GM23338 (cell line): ENCODE measurements around the gene MAP2K7. TPM values are rescaled to one million over a fixed set of nuclear protein-coding genes. Genes with fewer than 3 reads are reported as not detected.

Experiments used
- ATAC-seq: fragments of 200-7000 bp; cut with Tn5 transposase; 3 replicates; pipeline ENCODE4 v1.9.1; 2020
- DNase-seq: peaks from one replicate; pipeline ENCODE4 v3.0.0-alpha.2; 2015; ENCODE audit warnings: low spot score
- H2AFZ ChIP-seq: fragments of 200-600 bp; sonication (generic); 2 replicates; pipeline ENCODE4 v1.8.0; 2016; ENCODE audit warnings: antibody characterized with exemption, mild to moderate bottlenecking, moderate library complexity
- H3F3A ChIP-seq: fragments of 200-600 bp; sonication (generic); replicated peaks from 2 replicates; pipeline ENCODE4 v1.8.0; 2017; ENCODE audit warnings: antibody characterized with exemption, mixed run types, low read depth
- H3K27ac ChIP-seq: fragments of 200-600 bp; sonication (generic); 2 replicates; pipeline ENCODE4 v1.6.1; 2016; ENCODE audit warnings: low read depth
- H3K27me3 ChIP-seq: fragments of 200-600 bp; sonication (generic); 2 replicates; pipeline ENCODE4 v1.8.0; 2016; ENCODE audit warnings: mild to moderate bottlenecking, mixed run types, moderate library complexity; ENCODE audit not compliant: insufficient read depth
- H3K36me3 ChIP-seq: fragments of 200-600 bp; sonication (generic); 2 replicates; pipeline ENCODE4 v1.8.0; 2016; ENCODE audit warnings: mild to moderate bottlenecking; ENCODE audit not compliant: insufficient read depth
- H3K4me1 ChIP-seq: fragments of 200-600 bp; sonication (generic); 2 replicates; pipeline ENCODE4 v1.8.0; 2016; ENCODE audit warnings: mild to moderate bottlenecking, moderate library complexity; ENCODE audit not compliant: insufficient read depth
- H3K4me2 ChIP-seq: fragments of 200-600 bp; sonication (generic); 2 replicates; pipeline ENCODE4 v1.7.1; 2017; ENCODE audit warnings: mixed run types
- H3K4me3 ChIP-seq: fragments of 200-600 bp; sonication (generic); 2 replicates; pipeline ENCODE4 v1.6.1; 2016; ENCODE audit warnings: mixed run types
- H3K79me2 ChIP-seq: fragments of 200-600 bp; sonication (generic); replicated peaks from 2 replicates; pipeline ENCODE4 v1.8.0; 2017; ENCODE audit warnings: mild to moderate bottlenecking; ENCODE audit not compliant: insufficient read depth
- H3K9me2 ChIP-seq: fragments of 200-600 bp; sonication (generic); 2 replicates; pipeline ENCODE4 v1.8.0; 2017; ENCODE audit not compliant: insufficient read depth
- H4K20me1 ChIP-seq: fragments of 200-600 bp; sonication (generic); replicated peaks from 2 replicates; pipeline ENCODE4 v1.8.0; 2017; ENCODE audit warnings: mild to moderate bottlenecking; ENCODE audit not compliant: insufficient read depth
- H3K27ac Mint-ChIP-seq: 2 replicates; pipeline ENCODE4 v1.8.0; 2020; ENCODE audit warnings: inconsistent platforms, mild to moderate bottlenecking, moderate library complexity, mixed read lengths
- H3K27me3 Mint-ChIP-seq: 3 replicates; pipeline ENCODE4 v1.8.0; 2022; ENCODE audit warnings: low read depth, mild to moderate bottlenecking, moderate library complexity, mixed read lengths, inconsistent platforms; ENCODE audit not compliant: insufficient read depth, poor library complexity
- H3K36me3 Mint-ChIP-seq: 3 replicates; pipeline ENCODE4 v1.8.0; 2021; ENCODE audit warnings: low read depth, mild to moderate bottlenecking, inconsistent platforms, moderate library complexity, mixed read lengths
- H3K4me1 Mint-ChIP-seq: 3 replicates; pipeline ENCODE4 v1.8.0; 2020; ENCODE audit warnings: mild to moderate bottlenecking, inconsistent platforms, mixed read lengths
- H3K4me3 Mint-ChIP-seq: 3 replicates; pipeline ENCODE4 v1.8.0; 2021; ENCODE audit warnings: moderate library complexity, mild to moderate bottlenecking, inconsistent platforms, mixed read lengths
- H3K9me3 Mint-ChIP-seq: 3 replicates; pipeline ENCODE4 v1.8.0; 2020; ENCODE audit warnings: moderate library complexity, mild to moderate bottlenecking, inconsistent platforms, mixed read lengths
- CREB1 ChIP-seq: fragments of 250-450 bp; sonication (Bioruptor Pico); IDR thresholded peaks from 2 replicates; pipeline ENCODE4 v1.5.0; 2020; ENCODE audit warnings: low read depth, mild to moderate bottlenecking, moderate library complexity
- ETS1 ChIP-seq: IDR thresholded peaks from 2 replicates; pipeline ENCODE4 v1.6.1; 2016; ENCODE audit warnings: antibody characterized with exemption
- EZH2 ChIP-seq: fragments of 200-600 bp; sonication (generic); IDR thresholded peaks from one replicate; pipeline ENCODE4 v1.8.0; 2017; ENCODE audit warnings: antibody characterized with exemption, mild to moderate bottlenecking, low read depth; ENCODE audit not compliant: unreplicated experiment
- EZH2phosphoT487 ChIP-seq: fragments of 200-600 bp; sonication (generic); IDR thresholded peaks from one replicate; pipeline ENCODE4 v1.8.1; 2018; ENCODE audit warnings: antibody characterized with exemption; ENCODE audit not compliant: unreplicated experiment
- JUNB ChIP-seq: IDR thresholded peaks from one replicate; pipeline ENCODE4 v1.6.1; 2016; ENCODE audit warnings: antibody characterized with exemption; ENCODE audit not compliant: unreplicated experiment
- NANOG ChIP-seq: IDR thresholded peaks from 2 replicates; pipeline ENCODE4 v1.6.1; 2016; ENCODE audit warnings: antibody characterized with exemption, borderline replicate concordance
- POLR2AphosphoS5 ChIP-seq: IDR thresholded peaks from 2 replicates; pipeline ENCODE4 v1.6.1; 2016; ENCODE audit warnings: antibody characterized with exemption, low read depth
- STAT1 ChIP-seq: IDR thresholded peaks from one replicate; pipeline ENCODE4 v1.6.1; 2016; ENCODE audit warnings: antibody characterized with exemption; ENCODE audit not compliant: unreplicated experiment
- ZNF114 ChIP-seq: fragments of 250-450 bp; sonication (Bioruptor Pico); IDR thresholded peaks from 2 replicates; pipeline ENCODE4 v1.5.0; 2020; ENCODE audit warnings: mild to moderate bottlenecking, moderate library complexity
- ZNF331 ChIP-seq: fragments of 250-450 bp; sonication (Bioruptor Pico); IDR thresholded peaks from 2 replicates; pipeline ENCODE4 v1.5.0; 2020; ENCODE audit warnings: low read depth, mild to moderate bottlenecking, moderate library complexity
- polyA plus RNA-seq: library from polyadenylated mRNA; unstranded; fragments of >200 nt; fragmentation: Nextera tagmentation; extraction: Ambion mirVana; gene quantifications from 2 replicates; pipeline ENCODE4 v1.2.1, GENCODE V29; 2016
- total RNA-seq: library from RNA; depleted of rRNA; stranded (reverse); fragments of >200 nt; shearing (Covaris generic); gene quantifications from 2 replicates; pipeline ENCODE4 v1.2.3, GENCODE V29; 2014
- TF ChIP-seq, protein P1 (sequence below): fragments of 250-450 bp; sonication (Bioruptor Pico); IDR thresholded peaks from 2 replicates; pipeline ENCODE4 v1.5.0; 2020; ENCODE audit warnings: mild to moderate bottlenecking, moderate library complexity
- TF ChIP-seq, protein P2 (sequence below): IDR thresholded peaks from one replicate; pipeline ENCODE4 v1.6.1; 2018; ENCODE audit warnings: antibody characterized with exemption; ENCODE audit not compliant: unreplicated experiment
- TF ChIP-seq, protein P3 (sequence below), 2 experiments: fragments of 200-600 bp in 1 of 2; sonication (generic) in 1 of 2; conservative IDR thresholded peaks; 2 replicates each; pipeline versions ENCODE4 v1.5.1 to v1.6.1; 2016 to 2017; ENCODE audit warnings: antibody characterized with exemption in 2 of 2, low read depth in 2 of 2, mild to moderate bottlenecking in 2 of 2, moderate library complexity in 1 of 2

Gene MAP2K7
- total and polyA plus RNA-seq, 2 experiments from 2014 or later, result 11.3 to 22.6 TPM

DNA sequence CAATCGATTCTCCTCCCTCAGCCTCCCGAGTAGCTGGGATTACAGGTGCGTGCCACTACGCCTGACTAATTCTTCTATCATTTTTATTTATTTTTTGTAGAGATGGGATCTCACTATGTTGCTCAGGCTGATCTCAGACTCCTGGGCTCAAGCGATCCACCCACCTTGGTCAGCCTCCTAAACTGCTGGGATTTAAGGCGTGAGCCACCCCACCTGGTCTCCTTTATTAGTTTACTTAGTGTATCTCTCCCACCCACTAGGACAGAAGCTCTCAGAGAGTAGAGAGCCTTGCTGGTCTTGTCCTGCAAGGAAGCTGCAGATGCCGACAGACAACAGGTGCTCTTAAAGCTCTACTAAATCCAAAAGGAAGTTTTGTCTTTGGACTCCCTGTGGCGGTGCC, 17.9 kb upstream of the MAP2K7 start:
- Histone ChIP-seq H2AFZ (no peak overlapping the region), H3F3A (no peaks in the 10 kb centered on the region), H3K27me3 (peaks cover 11% of the 10 kb centered on the region), H3K4me1 (no peaks in the 10 kb centered on the region; the same call in 1 of the 2 replicates), H3K27ac (no peak overlapping the region), H3K4me3 (no peak overlapping the region), H4K20me1 (no peaks in the 10 kb centered on the region), H3K9me2 (no peaks in the 10 kb centered on the region), H3K36me3 (no peaks in the 10 kb centered on the region), H3K79me2 (no peaks in the 10 kb centered on the region), H3K4me2 (no peak overlapping the region)
- Mint-ChIP-seq H3K27ac (no peak overlapping the region), H3K4me3 (no peak overlapping the region), H3K9me3 (no peaks in the 10 kb centered on the region), H3K36me3 (no peaks in the 10 kb centered on the region), H3K4me1 (no peaks in the 10 kb centered on the region), H3K27me3 (peaks cover 12% of the 10 kb centered on the region)
- TF ChIP-seq, protein P1, sequence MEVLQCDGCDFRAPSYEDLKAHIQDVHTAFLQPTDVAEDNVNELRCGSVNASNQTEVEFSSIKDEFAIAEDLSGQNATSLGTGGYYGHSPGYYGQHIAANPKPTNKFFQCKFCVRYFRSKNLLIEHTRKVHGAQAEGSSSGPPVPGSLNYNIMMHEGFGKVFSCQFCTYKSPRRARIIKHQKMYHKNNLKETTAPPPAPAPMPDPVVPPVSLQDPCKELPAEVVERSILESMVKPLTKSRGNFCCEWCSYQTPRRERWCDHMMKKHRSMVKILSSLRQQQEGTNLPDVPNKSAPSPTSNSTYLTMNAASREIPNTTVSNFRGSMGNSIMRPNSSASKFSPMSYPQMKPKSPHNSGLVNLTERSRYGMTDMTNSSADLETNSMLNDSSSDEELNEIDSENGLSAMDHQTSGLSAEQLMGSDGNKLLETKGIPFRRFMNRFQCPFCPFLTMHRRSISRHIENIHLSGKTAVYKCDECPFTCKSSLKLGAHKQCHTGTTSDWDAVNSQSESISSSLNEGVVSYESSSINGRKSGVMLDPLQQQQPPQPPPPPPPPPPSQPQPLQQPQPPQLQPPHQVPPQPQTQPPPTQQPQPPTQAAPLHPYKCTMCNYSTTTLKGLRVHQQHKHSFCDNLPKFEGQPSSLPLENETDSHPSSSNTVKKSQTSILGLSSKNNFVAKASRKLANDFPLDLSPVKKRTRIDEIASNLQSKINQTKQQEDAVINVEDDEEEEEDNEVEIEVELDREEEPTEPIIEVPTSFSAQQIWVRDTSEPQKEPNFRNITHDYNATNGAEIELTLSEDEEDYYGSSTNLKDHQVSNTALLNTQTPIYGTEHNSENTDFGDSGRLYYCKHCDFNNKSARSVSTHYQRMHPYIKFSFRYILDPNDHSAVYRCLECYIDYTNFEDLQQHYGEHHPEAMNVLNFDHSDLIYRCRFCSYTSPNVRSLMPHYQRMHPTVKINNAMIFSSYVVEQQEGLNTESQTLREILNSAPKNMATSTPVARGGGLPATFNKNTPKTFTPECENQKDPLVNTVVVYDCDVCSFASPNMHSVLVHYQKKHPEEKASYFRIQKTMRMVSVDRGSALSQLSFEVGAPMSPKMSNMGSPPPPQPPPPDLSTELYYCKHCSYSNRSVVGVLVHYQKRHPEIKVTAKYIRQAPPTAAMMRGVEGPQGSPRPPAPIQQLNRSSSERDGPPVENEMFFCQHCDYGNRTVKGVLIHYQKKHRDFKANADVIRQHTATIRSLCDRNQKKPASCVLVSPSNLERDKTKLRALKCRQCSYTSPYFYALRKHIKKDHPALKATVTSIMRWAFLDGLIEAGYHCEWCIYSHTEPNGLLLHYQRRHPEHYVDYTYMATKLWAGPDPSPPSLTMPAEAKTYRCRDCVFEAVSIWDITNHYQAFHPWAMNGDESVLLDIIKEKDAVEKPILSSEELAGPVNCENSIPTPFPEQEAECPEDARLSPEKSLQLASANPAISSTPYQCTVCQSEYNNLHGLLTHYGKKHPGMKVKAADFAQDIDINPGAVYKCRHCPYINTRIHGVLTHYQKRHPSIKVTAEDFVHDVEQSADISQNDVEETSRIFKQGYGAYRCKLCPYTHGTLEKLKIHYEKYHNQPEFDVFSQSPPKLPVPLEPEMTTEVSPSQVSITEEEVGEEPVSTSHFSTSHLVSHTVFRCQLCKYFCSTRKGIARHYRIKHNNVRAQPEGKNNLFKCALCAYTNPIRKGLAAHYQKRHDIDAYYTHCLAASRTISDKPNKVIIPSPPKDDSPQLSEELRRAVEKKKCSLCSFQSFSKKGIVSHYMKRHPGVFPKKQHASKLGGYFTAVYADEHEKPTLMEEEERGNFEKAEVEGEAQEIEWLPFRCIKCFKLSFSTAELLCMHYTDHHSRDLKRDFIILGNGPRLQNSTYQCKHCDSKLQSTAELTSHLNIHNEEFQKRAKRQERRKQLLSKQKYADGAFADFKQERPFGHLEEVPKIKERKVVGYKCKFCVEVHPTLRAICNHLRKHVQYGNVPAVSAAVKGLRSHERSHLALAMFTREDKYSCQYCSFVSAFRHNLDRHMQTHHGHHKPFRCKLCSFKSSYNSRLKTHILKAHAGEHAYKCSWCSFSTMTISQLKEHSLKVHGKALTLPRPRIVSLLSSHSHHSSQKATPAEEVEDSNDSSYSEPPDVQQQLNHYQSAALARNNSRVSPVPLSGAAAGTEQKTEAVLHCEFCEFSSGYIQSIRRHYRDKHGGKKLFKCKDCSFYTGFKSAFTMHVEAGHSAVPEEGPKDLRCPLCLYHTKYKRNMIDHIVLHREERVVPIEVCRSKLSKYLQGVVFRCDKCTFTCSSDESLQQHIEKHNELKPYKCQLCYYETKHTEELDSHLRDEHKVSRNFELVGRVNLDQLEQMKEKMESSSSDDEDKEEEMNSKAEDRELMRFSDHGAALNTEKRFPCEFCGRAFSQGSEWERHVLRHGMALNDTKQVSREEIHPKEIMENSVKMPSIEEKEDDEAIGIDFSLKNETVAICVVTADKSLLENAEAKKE (CRISPR knock-in tag), result no peak
- no peak for TF ChIP-seq POLR2AphosphoS5
- TF ChIP-seq JUNB, result no peak
- no peak for TF ChIP-seq ETS1
- no peak for TF ChIP-seq CREB1 (CRISPR knock-in tag)
- no peak for TF ChIP-seq ZNF114 (CRISPR knock-in tag)
- no peak for TF ChIP-seq EZH2
- no peak for TF ChIP-seq EZH2phosphoT487
- TF ChIP-seq, protein P2, sequence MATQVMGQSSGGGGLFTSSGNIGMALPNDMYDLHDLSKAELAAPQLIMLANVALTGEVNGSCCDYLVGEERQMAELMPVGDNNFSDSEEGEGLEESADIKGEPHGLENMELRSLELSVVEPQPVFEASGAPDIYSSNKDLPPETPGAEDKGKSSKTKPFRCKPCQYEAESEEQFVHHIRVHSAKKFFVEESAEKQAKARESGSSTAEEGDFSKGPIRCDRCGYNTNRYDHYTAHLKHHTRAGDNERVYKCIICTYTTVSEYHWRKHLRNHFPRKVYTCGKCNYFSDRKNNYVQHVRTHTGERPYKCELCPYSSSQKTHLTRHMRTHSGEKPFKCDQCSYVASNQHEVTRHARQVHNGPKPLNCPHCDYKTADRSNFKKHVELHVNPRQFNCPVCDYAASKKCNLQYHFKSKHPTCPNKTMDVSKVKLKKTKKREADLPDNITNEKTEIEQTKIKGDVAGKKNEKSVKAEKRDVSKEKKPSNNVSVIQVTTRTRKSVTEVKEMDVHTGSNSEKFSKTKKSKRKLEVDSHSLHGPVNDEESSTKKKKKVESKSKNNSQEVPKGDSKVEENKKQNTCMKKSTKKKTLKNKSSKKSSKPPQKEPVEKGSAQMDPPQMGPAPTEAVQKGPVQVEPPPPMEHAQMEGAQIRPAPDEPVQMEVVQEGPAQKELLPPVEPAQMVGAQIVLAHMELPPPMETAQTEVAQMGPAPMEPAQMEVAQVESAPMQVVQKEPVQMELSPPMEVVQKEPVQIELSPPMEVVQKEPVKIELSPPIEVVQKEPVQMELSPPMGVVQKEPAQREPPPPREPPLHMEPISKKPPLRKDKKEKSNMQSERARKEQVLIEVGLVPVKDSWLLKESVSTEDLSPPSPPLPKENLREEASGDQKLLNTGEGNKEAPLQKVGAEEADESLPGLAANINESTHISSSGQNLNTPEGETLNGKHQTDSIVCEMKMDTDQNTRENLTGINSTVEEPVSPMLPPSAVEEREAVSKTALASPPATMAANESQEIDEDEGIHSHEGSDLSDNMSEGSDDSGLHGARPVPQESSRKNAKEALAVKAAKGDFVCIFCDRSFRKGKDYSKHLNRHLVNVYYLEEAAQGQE, result no peak
- no peak for TF ChIP-seq NANOG
- TF ChIP-seq ZNF331 (CRISPR knock-in tag), result no peak
- TF ChIP-seq, protein P3, sequence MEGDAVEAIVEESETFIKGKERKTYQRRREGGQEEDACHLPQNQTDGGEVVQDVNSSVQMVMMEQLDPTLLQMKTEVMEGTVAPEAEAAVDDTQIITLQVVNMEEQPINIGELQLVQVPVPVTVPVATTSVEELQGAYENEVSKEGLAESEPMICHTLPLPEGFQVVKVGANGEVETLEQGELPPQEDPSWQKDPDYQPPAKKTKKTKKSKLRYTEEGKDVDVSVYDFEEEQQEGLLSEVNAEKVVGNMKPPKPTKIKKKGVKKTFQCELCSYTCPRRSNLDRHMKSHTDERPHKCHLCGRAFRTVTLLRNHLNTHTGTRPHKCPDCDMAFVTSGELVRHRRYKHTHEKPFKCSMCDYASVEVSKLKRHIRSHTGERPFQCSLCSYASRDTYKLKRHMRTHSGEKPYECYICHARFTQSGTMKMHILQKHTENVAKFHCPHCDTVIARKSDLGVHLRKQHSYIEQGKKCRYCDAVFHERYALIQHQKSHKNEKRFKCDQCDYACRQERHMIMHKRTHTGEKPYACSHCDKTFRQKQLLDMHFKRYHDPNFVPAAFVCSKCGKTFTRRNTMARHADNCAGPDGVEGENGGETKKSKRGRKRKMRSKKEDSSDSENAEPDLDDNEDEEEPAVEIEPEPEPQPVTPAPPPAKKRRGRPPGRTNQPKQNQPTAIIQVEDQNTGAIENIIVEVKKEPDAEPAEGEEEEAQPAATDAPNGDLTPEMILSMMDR (conservative IDR thresholded peaks at IDR 0.05; ENCODE audit: low read depth in 2 of 2), result no peak
- TF ChIP-seq STAT1, result no peak
- DNase-seq (no peak), ATAC-seq (no peak)
